Measurements from ENCODE around the gene PDXK. TPM values are rescaled to one million over a fixed set of nuclear protein-coding genes. Genes with fewer than 3 reads are reported as not detected.

The PDXK gene
- total and polyA plus RNA-seq, 2 of the 13 experiments (the other 11 are each of a cell fraction or from before 2014, with no cell fraction given), result 114 to 184 TPM

- TF ChIP-seq ZNF335 (CRISPR knock-in tag; IDR thresholded peaks at IDR 0.05) (no peak), ZNF784 (CRISPR knock-in tag; IDR thresholded peaks at IDR 0.05; ENCODE audit: borderline replicate concordance) (no peak), XRCC5 (optimal IDR thresholded peaks at IDR 0.05; ENCODE audit: low read length) (no peak), ZMYM2 (CRISPR knock-in tag; IDR thresholded peaks at IDR 0.05) (peak; percentile 58; the same call in 1 of the 2 replicates), ZBTB7A (CRISPR knock-in tag; IDR thresholded peaks at IDR 0.05) (peak; percentile 70; the same call in 1 of the 2 replicates), ZNF75D (CRISPR knock-in tag; IDR thresholded peaks at IDR 0.05; ENCODE audit: borderline replicate concordance) (no peak), FOSL1 (CRISPR knock-in tag; IDR thresholded peaks at IDR 0.05; ENCODE audit: borderline replicate concordance) (no peak), ZNF331 (CRISPR knock-in tag; IDR thresholded peaks at IDR 0.05) (peak; percentile 28; the same call in 1 of the 2 replicates), ZNF674 (CRISPR knock-in tag; IDR thresholded peaks at IDR 0.05; ENCODE audit: low read depth) (no peak), TAF15 (IDR thresholded peaks at IDR 0.05; ENCODE audit: low read depth, low read length, poor library complexity, severe bottlenecking) (no peak), ATF7-NPFF (CRISPR knock-in tag; IDR thresholded peaks at IDR 0.05; ENCODE audit: low read depth) (no peak), ZNF580 (CRISPR knock-in tag; IDR thresholded peaks at IDR 0.05; ENCODE audit: borderline replicate concordance, low read depth) (no peak), PRDM15 (CRISPR knock-in tag; IDR thresholded peaks at IDR 0.05) (no peak; the same call in none of the 2 replicates), ZNF543 (CRISPR knock-in tag; IDR thresholded peaks at IDR 0.05) (no peak), ZNF34 (CRISPR knock-in tag; IDR thresholded peaks at IDR 0.05; ENCODE audit: borderline replicate concordance) (no peak), SSRP1 (CRISPR knock-in tag; IDR thresholded peaks at IDR 0.05) (no peak), ZNF3 (CRISPR knock-in tag; IDR thresholded peaks at IDR 0.05) (no peak), SOX5 (CRISPR knock-in tag; IDR thresholded peaks at IDR 0.05; ENCODE audit: borderline replicate concordance) (0 out of 2 replicates have a peak, but pooled peaks have one; percentile 9), SNAI1 (CRISPR knock-in tag; IDR thresholded peaks at IDR 0.05; ENCODE audit: borderline replicate concordance) (no peak), LBX2 (CRISPR knock-in tag; IDR thresholded peaks at IDR 0.05; ENCODE audit: borderline replicate concordance) (no peak), ZSCAN29 (CRISPR knock-in tag; conservative IDR thresholded peaks at IDR 0.05) (no peak; the same call in 1 of the 2 replicates), PBX3 (CRISPR knock-in tag; IDR thresholded peaks at IDR 0.05; ENCODE audit: borderline replicate concordance) (no peak), CSRNP2 (CRISPR knock-in tag; conservative IDR thresholded peaks at IDR 0.05; ENCODE audit: low read depth) (no peak), ZNF263 (CRISPR knock-in tag; IDR thresholded peaks at IDR 0.05) (peak; percentile 53; the same call in 1 of the 2 replicates)
Observed at GRCh38 chr21:43731476-43731875, 12.5 kb downstream of the PDXK start (continued).

Data from HepG2 (cell line).